ENCODE data around the gene TPRKB.
"Not testable (repeated sequence)": the region's sequence is repeated elsewhere in the genome, so short reads cannot be mapped to it uniquely, and the experiment has no call there.

TPRKB gene

DNA sequence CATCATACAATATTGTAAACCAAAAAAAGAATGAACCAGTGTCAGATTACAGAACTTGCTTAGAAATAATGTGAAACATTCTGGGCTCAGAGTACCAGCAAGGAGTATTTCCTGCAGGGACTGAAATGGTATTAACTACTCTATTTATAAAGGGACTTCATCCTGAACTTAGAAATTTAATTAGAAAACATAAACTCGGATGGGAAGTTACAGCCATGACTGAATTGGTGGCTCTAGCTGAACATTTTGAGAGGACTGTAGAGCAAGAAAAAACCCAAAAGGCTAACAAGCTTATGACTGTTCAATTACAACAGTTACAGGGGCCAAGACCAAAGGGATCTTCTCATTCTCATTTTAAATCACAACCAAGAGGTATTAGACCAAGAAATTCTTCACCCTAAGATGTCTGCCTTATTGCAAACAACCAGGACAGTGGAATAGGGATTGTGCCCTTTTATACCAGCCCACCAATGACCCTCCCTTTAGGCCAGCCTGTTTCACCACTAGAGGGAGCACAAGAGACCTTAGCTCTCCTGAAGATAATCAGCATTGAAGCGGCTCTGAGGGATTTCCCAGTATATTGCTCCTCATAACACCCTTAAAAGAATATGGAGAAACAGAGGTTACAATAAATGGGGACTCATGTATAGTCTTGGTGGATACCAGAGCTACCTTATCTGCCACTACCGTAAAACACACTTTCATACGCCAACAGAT is 46.6 kb downstream of the TPRKB start:
- not testable (repeated sequence) for H3K4me3 ChIP-seq (ENCODE audit: low read depth, low read length); DNase-seq (ENCODE audit: low read depth)
- TF ChIP-seq, protein P1, sequence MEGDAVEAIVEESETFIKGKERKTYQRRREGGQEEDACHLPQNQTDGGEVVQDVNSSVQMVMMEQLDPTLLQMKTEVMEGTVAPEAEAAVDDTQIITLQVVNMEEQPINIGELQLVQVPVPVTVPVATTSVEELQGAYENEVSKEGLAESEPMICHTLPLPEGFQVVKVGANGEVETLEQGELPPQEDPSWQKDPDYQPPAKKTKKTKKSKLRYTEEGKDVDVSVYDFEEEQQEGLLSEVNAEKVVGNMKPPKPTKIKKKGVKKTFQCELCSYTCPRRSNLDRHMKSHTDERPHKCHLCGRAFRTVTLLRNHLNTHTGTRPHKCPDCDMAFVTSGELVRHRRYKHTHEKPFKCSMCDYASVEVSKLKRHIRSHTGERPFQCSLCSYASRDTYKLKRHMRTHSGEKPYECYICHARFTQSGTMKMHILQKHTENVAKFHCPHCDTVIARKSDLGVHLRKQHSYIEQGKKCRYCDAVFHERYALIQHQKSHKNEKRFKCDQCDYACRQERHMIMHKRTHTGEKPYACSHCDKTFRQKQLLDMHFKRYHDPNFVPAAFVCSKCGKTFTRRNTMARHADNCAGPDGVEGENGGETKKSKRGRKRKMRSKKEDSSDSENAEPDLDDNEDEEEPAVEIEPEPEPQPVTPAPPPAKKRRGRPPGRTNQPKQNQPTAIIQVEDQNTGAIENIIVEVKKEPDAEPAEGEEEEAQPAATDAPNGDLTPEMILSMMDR (IDR thresholded peaks at IDR 0.05; ENCODE audit: low read depth, low read length, missing control alignments): peak; percentile 64

DNA sequence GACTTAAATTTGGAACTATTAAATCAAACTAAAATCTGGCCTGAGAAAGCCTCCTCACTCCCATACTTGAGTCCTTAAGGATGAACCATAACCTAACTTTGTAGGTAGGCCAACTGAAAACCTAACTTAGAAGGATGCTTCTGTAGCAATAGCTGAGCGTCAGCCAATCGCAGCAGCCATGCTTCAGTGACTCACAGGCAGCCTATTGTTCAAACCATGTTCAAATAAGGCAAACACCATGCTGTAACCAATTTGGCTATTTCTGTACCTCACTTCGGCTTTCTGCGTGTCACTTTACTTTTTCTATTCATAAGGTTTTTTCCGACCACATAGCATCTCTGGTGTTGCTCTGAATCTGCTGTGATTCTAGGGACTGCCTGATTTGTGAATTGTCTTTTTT is 48.7 kb downstream of the TPRKB start:
- DNase-seq (ENCODE audit: low read depth); H3K4me3 ChIP-seq (ENCODE audit: low read depth, low read length); in situ Hi-C loops (cut with HindIII; ENCODE audit: low sequenced_read_pairs): not testable (repeated sequence)

More for the DNA sequence above, 46.6 kb downstream of the TPRKB start:
- in situ Hi-C loops (cut with HindIII; ENCODE audit: low sequenced_read_pairs): not testable (repeated sequence)

DNA sequence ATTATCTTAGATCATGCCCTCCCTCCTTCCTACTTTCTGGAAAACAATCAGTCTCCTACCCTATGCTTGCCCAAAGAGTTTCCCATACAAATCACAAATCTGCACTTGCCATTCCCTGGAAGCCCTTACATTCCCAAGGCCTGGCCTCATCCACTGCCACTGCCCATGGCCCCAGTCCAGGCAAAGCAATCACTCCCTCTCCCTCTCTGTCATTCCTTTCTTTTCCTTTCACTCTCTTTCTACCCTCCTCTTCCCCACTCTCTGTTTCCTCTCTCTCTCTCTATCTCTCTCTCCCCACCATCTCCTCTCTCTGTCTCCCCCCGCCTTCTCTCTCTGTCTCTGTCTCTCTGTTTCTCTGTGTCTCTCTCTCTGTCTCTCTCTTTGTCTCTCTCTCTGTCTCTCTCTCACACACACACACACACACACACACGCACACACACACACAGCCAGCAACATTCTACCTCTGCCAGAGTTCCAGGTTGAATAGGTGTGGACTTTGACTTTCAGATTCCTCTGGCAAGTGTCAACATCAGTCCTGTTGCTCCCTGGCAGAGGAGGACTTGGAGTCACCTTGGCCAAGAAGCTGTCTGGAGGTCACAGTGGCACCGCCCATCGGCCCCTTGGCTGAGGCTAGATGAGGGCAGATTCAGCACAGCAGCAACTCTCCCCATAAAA is 51.2 kb downstream of the TPRKB start:
- DNase-seq (ENCODE audit: low read depth): no peak
- H3K4me3 ChIP-seq (ENCODE audit: low read depth, low read length): no peak overlapping the region
- in situ Hi-C loops (cut with HindIII; ENCODE audit: low sequenced_read_pairs): no loop called here
- TF ChIP-seq, protein P1 (IDR thresholded peaks at IDR 0.05; ENCODE audit: low read depth, low read length, missing control alignments): no peak

DNA sequence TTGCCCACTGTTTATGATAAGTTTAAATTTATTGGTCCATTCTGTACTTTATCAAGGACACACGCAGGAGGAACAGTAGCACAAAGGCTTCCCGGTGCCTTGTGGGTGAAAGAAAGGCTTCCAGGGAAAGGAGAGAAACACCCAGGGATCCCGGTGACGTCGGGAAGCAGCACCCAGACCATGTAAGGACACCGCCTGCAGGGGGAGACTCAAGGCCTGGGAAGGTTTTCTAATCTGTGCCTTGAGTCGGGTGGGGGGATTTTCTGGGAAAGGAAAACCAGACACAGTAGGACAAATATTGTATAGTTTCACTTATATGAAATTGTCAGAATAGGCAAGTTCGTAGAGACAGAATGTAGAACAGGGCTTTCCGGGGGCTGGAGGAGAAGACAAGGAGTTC is 52.2 kb downstream of the TPRKB start:
- TF ChIP-seq, protein P1 (IDR thresholded peaks at IDR 0.05; ENCODE audit: low read depth, low read length, missing control alignments): peak; percentile 9
- DNase-seq (ENCODE audit: low read depth); in situ Hi-C loops (cut with HindIII; ENCODE audit: low sequenced_read_pairs): not testable (repeated sequence)

DNA sequence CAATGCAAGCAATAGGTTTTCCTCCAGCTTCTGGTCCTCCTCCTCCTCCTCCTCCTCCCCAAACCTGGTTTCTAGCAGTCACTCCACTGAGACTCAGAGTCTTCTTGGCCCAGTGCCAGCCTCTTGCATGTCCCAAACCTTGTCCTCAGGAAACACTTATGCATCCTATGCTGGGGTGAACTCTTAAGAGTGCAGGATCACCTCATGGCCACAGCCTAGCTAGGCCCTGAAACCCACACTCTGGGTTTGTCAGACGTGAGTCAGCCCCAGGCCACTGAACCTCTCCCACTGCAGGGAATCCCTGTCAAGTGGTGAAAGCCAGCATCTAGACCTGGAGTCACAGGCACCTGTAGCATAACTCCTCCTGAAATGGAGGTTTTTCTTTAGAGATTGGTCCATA is 52.8 kb downstream of the TPRKB start:
- in situ Hi-C loops (cut with HindIII; ENCODE audit: low sequenced_read_pairs); DNase-seq (ENCODE audit: low read depth); H3K4me3 ChIP-seq (ENCODE audit: low read depth, low read length): not testable (repeated sequence)

More for the DNA sequence above, 52.2 kb downstream of the TPRKB start:
- not testable (repeated sequence) for H3K4me3 ChIP-seq (ENCODE audit: low read depth, low read length)

DNA sequence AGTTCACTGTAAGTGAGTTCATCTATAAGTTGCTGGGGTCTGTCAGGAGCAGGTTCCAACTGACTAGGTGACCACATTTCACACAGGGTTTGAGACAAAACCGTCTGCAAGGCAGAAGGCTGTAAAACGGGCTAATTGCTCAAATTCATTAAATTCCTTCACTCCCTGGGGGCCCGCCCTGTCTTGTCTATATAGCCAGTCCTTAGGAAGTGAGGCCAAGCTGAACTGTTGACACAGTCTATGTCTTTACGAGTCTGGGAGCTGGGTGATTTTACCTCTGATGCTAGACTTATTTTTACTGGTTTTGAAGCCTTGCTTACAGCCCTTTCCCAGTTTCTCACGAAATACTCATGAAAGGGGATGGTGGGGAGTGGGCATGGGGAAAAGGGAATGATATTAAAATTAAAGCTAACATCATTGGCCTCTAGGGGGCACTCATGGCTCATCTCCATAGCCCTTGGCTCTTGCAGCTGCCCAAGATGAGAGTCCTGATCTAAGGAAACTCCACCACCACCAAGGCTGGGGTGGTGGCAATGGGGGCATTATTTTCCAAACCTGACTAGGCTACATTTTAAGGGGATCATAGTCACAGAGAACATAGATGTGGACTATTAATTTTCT is 57.1 kb downstream of the TPRKB start:
- in situ Hi-C loops (cut with HindIII; ENCODE audit: low sequenced_read_pairs); DNase-seq (ENCODE audit: low read depth); H3K4me3 ChIP-seq (ENCODE audit: low read depth, low read length): not testable (repeated sequence)
- TF ChIP-seq, protein P1 (IDR thresholded peaks at IDR 0.05; ENCODE audit: low read depth, low read length, missing control alignments): peak; percentile 27

All from astrocyte of the cerebellum (primary cell).